ENCODE measurements around the gene MYO5B.
"Not testable (repeated sequence)": the region's sequence is repeated elsewhere in the genome, so short reads cannot be mapped to it uniquely, and the experiment has no call there.

MYO5B gene

DNA sequence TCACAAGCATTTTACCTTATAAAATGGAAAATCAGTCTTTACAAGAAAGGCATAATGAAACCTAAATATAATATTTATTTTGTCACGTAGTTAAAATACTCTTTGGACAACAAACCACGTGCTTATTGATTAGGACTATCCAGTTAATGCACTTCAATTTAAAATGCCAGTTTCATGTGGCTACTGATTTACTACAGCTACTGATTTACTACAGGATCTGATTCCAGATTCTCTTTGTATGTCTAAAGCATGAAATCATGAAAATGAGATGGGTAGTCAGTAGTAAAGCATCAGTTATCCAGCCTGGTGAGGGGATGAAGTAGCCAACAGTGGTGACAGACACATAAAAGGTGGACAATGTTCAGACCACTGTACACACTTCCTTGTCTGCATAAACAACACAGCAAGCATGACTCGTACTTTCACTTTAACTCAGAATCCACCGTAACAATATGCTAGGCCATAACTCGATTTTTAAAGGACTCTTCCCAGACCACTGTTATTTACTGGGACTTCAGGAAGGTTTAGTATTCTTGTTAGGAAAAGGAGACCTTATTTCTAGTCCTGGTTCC is 406.5 kb downstream of the MYO5B start:
- no peak for DNase-seq (ENCODE audit: low read depth)

DNA sequence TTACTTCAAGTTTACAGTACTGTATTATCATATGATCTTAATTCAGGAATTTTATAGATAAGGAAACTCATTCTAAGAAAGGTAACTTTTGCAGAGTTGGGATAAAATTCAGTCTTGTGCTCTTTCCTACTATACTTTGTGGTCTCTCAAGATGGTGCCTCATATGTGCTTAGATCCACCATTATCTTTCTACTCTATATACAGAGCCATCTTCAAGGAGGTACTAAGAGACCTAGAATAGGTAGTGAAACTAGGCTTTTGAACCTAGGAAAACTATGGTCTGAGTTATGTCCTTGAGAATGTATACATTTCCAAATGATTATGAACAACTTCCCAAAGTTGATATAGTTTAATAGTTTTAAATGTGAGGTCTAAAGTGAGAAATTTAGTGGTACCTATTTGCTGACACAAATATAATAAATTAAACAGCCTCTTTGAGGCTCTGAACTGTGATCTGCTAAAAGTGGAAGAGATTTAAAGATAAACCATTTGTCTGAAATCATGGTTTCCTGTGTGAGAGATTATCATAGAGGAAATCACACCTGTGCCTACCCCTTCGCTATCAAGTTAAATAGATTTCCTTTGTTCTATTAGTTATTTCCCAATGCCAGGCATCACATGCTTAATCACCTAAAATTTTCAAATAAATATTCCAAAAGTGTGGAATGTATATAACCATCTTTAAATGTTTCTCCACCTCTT is 408.8 kb downstream of the MYO5B start:
- DNase-seq (ENCODE audit: low read depth), result no peak

DNA sequence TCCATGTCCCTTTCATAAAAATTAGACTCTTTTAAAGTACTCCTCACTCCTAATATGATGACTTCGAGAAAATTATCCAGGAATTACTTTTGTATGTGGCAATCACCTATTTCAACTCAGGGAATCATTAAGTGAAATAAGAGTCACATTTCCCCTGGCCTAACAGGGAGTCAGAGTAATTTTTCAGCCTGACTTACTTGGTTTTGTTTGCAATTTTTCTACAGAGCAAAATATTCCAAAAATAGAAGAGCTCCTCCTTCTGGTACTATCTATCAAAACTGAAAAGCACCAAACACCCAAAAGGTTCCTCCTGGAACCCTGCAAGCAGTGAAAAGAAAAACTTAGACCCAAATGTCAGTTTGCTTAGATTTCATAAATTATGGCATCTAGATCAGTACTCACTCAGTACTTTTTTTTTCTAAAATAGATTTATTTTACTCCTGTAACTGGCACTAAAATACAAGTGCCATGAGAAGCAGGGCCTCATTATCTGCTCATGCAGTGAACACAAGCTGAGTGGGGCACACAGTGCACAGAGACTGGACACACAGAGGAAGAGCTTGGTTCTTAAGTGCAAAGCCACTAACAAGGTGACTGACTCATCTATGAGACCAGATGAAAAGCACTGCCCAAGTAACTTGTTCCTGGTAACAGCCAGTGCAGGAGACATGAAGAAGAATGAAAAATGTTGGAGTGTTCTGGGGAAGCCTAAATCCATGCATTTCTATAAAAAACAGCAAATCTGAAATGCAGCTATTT is 410.3 kb downstream of the MYO5B start:
- no peak for DNase-seq (ENCODE audit: low read depth)

DNA sequence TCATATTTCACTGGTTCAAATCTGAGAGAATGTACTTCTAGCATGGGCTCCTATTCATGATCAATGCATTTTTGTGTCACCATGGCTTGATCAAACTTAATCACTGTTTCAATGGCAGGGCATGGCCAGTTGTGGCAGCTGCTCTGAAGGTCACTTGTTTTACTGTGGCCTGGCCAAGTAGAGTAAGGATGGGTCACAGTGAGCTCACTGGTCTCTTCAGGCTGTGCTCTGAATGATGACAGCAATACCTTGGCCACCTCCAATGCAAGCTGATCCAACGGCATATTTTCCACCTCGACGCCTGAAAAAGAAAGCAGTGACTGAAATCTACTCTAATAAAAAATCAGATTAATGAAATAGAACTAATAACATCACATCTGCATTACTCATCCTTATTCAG is 411.3 kb downstream of the MYO5B start:
- not testable (repeated sequence) for DNase-seq (ENCODE audit: low read depth)

DNA sequence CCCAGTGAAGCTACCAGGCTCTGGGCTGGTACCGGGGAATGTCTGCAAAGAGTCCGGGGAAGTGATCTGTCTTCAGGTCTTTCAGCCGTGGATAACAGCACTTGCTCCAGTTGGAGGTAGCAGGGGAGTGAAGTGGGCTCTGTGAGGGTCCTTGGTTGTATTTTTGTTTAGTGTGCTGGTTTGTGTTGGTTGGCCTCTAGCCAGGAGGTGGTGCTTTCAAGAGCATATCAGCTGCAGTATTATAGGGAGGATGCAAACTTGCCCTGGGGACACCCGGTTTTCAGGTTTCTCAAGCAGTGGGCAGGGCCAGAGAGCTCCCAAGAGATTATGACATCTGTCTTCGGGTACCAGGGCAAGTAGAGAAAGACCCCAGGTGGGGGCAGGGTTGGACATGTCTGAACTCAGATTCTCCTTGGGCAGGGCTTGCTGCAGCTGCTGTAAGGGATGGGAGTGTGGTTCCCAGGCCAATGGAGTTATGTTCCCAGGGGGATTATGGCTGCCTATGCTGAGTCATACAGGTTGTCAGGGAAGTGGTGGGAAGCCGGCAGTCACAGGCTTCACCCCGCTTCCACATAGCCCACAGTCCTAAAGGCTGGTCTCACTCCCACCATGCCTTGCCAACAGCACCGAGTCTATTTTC is 416.0 kb downstream of the MYO5B start:
- no peak for DNase-seq (ENCODE audit: low read depth)

All from stimulated activated CD8-positive, alpha-beta memory T cell treated with anti-CD3 and anti-CD28 coated beads, Interleukin-4, amount 100 ng/mL, for 24 hours (primary cell).